Fibroblast of gingiva (primary cell): ENCODE data around the gene LRRN4CL.
"Not testable (repeated sequence)": the region's sequence is repeated elsewhere in the genome, so short reads cannot be mapped to it uniquely, and the experiment has no call there.

Experiments
- DNase-seq: peaks from one replicate; pipeline ENCODE4 v3.0.0-alpha.2; 2011; ENCODE audit warnings: low read depth

LRRN4CL gene

DNA sequence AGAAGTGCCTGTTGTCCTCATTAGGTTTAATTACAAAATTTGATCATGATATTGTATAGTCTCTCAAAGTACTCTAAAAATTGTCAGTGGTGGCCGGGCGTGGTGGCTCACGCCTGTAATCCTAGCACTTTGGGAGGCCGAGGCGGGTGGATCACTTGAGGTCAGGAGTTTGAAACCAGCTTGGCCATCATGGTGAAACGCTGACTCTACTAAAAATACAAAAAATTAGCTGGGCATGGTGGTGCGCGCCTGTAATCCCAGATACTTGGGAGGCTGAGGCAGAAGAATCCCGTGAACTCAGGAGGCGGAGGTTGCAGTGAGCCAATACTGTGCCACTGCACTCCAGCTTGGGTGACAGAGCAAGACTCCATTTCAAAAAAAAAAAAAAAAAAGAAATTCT lies 13.9 kb downstream of the LRRN4CL start:
- DNase-seq: not testable (repeated sequence)

DNA sequence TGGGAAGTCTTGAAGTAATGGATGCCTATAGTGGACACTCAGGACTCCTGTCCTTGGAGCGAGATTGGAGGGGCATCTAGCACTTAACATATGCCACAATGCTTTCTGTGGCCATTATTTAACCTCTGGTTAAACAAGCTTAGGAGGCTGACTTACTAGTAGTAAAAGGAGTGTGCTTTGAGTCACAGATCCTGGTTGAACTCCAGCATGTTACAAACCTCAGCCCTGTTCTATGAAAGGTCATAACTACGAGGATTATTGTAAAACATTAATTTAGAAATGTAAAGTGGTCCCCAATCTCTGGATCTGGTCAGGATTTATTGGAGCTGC lies 16.2 kb downstream of the LRRN4CL start:
- DNase-seq: no peak

DNA sequence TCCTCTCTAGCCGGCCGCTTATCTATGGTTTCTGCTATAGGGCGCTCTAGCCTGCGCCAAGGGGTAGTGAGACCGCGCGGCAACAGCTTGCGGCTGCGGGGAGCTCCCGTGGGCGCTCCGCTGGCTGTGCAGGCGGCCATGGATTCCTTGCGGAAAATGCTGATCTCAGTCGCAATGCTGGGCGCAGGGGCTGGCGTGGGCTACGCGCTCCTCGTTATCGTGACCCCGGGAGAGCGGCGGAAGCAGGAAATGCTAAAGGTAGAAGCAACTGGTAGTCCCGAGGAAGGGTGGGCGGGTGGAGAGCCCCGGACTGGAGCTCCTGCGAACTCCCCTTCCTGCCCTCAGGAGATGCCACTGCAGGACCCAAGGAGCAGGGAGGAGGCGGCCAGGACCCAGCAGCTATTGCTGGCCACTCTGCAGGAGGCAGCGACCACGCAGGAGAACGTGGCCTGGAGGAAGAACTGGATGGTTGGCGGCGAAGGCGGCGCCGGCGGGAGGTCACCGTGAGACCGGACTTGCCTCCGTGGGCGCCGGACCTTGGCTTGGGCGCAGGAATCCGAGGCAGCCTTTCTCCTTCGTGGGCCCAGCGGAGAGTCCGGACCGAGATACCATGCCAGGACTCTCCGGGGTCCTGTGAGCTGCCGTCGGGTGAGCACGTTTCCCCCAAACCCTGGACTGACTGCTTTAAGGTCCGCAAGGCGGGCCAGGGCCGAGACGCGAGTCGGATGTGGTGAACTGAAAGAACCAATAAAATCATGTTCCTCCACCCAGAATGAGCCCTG lies 17.5 kb downstream of the LRRN4CL start, which contains the start of the genes LBHD1 and UQCC3:
TSS of gene LBHD1 (minus strand) at position 660 of the 782 bp plus-strand sequence. CDS start 2,236 bp downstream, outside the sequence.
TSS of gene UQCC3 (plus strand) at position 66 of the 782 bp plus-strand sequence. CDS start at position 139, 73 bp downstream.
- DNase-seq: peak; percentile 87

DNA sequence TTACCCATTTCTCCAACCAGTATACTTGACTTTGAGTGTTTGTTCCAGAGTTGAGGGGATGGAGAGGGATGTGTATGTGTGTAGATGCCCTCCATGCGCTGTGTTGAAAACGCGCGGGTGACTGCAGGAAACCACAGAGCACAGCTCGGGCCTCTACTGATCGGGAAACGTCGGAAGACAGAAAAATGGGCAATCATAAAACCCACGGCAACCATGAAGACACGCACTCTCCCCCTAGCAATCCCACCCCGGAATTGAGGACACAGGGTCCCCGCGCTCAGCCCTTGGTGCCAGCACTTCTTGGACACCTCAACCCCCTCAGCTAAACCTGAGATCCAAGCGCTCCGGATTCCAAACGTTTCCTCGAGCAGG lies 18.1 kb downstream of the LRRN4CL start:
- DNase-seq: no peak

DNA sequence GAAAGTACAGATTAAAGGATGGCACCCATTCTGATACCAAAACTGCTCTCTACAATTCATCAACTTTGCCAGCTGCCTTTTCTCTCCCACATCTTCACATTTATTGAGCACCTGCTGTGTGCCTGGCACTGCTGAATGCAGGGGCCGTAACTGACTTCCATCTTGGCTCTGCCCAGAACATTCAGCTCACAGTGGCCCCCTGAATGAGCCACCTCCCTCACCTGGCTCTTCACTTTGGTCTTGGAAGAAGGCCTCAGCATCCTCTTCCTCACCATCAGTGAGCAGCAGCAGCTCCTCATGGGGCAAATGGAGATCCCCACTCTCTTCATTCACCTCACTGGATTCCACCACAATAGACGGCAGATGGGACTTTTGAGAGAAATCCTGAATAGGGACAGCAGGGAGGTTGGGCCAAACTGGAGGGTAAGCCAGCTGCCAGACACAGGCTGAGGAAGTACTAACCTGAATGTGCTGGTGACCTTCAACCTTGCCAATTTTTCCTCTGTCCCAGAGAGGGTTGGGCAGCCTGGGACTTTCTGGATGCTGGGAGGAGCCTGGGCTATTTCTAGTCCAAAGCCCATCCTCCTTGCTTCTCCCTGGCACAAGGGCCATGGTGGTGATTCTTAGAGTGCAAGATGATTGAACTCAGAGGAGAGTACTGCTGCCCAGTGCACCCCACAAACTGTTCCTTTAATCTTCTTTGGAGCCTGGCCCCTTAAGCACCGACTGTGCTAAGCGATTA lies 19.7 kb downstream of the LRRN4CL start:
- DNase-seq: no peak

DNA sequence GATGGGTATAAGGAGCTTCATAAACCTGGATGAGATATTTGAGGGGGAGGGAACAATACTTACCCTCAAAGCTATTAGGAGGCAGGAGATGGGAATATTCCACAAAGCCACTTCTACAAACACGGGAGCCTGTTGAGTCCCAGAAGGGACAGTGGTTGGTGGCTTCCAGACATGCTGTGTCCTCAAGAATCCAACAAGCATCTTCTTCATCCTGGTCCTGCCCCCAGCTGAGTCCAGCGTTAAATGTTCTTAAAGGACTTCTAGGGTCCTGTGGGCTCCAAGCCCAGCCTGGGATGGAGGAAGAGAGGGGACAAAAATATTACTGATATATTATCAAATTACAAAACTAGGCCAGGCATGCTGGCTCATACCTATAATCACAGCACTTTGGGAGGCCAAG lies 21.9 kb downstream of the LRRN4CL start:
- no peak for DNase-seq

DNA sequence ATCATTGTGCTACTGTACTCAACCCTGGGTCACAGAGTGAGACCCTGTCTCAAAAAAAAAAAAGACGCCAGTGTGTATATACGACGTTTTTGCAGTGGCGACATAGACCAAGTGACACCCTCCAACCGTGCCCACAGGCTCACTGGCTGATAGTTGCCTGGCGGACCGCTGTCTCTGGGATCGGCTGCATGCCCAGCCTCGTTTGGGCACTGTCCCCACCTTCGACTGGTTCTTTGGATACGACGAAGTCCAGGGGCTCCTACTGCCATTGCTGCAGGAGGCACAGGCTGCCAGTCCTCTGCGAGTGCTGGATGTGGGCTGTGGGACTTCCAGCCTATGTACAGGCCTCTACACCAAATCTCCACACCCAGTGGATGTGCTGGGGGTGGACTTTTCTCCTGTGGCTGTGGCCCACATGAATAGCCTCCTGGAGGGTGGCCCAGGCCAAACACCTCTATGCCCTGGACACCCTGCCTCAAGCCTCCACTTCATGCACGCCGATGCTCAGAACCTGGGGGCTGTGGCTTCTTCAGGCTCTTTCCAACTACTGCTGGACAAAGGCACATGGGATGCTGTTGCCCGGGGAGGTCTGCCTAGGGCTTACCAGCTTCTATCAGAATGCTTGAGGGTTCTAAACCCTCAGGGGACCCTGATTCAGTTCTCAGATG lies 22.9 kb downstream of the LRRN4CL start:
- DNase-seq: no peak

DNA sequence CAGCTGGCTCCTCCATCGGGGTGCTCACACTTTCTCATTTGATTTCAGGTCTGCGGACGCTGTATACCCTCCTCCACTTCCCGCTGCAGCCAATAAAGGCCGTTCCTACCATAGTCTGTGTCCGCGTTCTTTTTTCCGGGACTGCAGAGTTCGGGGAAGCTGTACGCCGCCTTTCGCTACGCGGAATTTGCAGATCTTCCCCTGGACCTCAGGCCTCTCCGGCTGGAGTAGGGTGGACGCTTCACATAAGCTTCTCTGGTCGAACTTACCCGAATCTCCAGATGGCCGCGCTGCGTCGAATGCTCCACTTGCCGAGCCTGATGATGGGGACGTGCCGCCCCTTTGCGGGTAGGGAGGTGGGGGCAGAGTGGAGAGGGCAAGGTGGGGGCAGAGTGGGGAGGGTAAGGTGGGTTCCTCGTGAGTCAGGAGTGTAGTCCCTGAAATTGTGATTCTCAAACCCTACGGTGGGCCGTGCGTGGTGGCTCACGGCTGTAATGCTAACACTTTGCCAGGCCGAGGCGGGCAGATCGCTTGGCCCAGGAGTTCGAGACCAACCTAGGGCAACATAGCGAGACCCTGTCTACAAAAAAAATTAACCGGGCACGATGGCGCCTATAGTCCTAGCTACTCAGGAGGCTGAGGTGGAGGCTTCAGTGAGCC lies 23.6 kb downstream of the LRRN4CL start:
- peak; percentile 56 for DNase-seq

DNA sequence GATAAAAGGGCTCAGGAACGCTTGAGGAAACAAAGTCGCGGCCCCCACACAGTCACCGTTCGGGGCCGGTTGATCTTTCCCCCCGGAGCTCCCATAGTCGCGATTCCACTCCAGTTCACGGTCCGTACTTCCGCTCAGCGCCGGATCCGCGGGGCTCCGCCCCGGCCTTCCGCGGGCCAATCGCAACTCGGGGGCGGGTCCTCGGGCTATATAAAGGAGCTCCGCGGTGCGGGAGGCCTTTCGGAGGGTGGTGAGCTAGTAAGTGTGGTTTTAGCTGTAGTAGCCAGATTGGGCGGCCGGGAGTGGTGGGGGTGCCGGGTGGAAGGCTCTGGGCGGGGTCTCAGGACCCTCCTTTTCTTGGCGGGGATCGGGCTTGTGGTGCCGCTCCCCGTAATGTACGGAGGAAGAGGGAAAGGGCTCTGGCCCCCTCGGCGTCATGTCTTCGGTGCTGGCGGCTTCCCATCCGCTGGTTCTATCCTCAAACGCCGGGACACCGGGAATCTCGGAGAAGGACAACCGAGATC lies 24.2 kb downstream of the LRRN4CL start, which contains the start of the genes C11orf98 and CSKMT:
TSS of gene C11orf98 (minus strand) at position 136 of the 524 bp plus-strand sequence. CDS start at position 95, 41 bp downstream.
TSS of gene CSKMT (plus strand) at position 238 of the 524 bp plus-strand sequence. CDS start 568 bp downstream, outside the sequence.
- DNase-seq: peak; percentile 94

DNA sequence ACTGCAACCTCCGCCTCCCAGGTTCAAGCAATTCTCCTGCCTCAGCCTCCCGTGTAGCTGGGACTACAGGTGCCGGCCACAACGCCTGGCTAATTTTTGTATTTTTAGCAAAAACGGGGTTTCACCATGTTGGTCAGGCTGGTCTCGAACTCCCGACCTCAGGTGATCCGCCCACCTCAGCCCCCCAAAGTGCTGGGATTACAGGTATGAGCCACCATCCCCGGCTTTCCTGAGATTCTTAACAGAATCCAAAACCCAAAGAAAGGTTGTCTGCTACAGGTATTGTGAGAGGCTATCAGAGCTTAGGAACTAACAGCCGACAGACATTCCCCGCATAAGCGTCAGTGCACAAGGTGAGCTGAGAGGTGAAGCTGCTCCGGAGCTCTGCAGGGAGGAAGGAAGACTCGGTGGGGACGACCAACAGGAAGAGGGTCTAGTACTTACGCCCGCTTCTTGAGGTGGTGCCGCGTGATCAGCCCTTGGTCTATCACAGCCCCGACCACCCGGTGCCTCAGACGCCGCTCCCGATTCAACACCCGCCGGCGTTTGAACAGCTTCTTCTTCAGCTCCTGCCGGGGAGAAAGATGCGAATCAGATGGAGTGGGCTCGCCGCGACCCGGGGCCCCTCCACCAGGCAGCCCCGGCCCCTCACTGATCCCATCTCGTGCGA lies 24.8 kb downstream of the LRRN4CL start:
- DNase-seq: no peak

DNA sequence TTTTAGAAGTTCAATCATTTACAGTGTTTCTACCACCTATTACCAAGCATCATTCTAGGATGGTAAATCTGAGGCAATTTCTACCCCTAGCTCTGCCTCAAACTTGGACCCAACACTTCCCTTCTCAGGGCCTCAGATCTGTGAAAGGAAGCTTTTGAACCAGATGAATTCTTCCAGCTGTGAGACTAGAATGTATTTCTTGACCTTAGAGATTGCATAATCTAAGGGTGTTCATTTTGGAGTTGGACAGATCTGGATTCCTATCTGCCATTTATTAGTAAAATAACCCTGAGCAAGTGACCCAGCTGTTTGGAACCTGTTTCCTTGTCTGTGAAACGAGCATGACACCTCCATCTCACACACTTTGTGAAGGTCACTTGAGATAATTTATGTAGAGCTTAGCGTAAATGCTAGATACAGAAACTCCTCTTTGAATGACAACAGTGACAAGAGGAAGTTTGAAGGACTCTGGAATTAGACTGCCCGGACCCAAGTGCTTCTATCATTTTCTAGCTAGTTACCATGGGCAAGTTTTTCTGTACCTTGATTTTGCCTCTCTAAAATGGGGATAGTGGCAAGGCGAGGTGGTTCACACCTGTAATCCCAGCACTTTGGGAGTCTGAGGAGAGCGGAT lies 32.4 kb downstream of the LRRN4CL start:
- no peak for DNase-seq

DNA sequence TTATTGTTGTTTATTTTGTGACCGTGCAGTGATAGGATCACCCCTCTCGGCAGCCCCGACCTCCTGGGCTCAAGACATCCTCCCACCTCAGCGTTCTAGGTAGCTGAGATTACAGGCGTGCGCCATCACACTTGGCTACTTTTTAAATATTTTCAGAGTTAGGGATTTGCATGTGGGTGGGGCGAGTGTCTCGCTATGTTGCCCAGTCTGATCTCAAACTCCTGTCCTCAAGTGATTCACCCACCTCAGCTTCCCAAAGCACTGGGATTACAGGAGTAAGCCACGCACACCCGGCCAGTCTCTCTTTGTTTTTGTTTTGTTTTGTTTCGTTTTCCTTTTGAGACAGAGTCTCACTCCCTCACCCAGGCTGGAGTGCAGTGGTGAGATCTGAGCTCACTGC lies 35.0 kb downstream of the LRRN4CL start:
- no peak for DNase-seq

DNA sequence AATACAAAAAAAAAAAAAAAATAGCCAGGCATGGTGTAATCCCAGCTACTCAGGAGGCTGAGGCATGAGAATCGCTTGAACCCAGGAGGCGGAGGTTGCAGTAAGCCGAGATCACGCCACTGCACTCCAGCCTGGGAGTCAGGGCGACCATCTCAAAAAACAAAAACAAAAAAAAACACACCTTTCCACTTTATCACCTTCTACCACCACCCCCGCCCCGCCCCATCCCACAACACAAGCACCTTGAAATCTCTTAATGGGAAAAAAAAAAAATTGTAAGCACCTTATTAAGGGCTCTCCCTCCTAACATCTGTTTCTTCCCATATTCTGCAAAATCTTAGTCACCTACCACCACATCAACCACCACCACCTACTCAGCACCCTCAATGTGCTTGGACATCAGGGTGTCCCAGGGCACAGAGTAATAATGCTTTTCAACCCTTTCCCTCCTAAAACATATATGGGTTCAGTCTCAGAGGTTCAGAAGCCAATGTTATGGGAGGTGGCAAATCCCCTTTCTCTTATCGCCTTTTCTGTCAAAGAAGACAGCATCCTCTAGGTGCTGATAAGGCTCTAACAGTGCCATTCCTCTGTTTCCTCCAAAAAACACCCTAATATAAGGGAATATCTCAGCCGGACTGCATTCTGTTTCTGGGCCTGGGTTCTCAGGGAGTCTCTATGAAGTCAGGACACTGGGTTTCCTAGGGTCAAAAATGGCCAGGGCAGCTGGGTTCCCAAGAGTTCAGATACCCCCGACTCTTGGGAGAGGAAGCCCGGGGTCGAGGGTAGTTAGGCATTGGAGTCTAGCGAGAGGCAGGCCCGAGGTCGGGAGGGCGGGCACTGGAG lies 36.9 kb downstream of the LRRN4CL start:
- DNase-seq: no peak

DNA sequence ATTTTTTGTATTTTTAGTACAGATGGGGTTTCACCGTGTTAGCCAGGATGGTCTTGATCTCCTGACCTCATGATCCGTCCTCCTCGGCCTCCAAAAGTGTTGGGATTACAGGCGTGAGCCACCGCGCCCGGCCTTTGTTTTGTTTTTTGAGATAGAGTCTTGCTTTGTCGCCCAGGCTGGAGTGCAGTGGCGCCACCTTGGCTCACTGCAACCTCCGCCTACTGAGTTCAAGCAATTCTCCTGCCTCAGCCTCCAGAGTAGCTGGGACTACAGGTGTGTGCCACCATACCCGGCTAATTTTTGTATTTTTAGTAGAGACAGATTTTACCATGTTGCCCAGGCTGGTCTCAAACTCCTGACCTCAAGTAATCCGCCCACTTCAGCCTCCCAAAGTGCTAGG lies 39.0 kb downstream of the LRRN4CL start:
- DNase-seq: not testable (repeated sequence)

DNA sequence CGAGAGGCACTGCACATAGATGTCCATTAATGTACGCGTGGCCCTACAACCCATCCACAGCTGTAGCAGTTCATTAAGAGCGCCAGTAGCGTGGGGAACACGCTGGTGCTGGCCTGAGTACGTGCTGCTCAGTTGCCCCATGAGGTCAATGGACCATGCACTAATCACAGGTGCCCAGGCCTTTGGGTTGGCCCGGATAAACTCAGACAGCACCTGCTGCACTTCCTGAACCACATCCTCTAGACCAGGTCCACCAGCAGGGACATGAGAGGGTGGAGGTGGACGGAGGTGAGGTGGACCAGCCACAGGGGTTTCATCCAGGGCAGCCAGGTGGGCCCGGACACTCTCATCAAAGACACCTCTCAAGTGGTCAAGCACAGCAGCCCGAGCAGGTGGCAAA lies 39.8 kb downstream of the LRRN4CL start:
- DNase-seq: no peak

DNA sequence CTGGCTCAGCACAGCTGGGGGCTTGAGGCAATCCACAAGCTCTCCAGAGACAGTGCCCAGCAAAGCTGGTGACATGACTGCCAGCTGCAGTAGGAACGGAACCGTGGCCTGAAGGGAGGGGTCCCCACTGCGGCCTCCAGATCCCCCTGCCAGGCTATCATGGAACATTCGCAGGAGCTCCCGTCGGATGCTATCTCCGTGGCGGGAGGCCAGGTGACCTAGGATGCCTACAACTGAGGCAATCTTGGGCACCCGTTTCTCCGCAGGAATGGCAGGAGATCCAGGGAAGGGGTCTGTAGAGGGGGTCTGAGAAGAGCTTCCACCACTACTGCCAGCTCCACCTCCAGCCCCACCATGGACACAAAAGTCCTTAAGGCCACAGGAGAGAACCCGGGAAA lies 40.4 kb downstream of the LRRN4CL start:
- no peak for DNase-seq

DNA sequence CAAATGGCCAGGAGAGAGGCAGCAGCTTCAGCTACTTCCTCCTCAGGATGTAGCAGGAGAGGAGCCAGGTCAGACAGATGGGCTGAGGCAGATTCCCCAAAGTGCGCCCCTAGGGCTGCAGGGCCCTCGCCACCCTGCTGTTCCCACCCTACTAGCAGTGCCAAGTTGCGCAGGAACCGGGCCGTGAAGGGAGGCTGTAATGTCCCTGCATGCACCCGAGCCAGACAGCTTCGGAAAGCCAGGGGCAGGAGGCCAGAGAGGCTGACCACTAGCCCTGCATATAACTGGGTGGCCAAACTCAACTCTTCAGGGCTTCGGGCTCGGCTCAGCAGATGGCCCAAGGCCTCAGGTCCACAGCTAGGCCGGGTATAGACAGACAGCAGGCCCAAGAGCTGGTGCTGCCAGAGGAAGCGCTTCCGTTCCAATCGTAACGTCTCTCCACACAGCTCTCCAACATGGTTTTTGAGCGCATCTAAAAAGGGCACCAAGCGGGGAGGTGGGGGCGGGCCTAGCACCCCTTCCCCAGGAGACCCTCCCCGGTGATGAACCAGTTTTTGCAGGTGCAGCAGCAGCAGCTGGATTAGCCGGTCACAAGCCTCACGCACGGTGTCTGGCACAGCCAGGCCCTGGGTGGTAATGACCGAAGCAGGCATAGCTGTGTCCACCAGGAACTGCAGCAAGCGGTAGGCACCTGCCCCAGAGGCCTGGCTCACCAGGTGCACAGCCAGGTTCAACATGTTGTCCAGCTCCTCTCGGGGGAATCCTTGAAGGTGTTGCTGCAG lies 41.0 kb downstream of the LRRN4CL start:
- DNase-seq: no peak

DNA sequence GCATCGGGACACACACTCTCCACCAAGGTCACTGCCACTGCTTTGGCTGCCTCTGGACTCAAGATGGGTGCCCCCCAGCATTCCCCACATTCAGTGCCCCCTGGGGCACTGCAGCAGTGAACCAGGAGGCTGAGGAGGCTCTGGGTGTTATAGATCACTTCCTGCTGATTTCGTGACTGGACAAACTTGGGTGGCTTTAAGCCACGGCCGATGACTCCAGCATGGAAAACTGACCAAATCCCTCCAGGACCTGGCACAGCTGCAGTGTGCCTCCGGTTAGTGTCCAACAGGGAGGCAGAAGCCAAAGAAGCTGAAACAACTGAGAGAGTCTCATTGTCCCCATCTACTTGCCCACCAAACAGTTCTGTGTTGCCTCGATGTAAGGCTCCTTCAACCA lies 41.7 kb downstream of the LRRN4CL start:
- DNase-seq: no peak
